Effector memory CD4-positive, alpha-beta T cell (primary cell): ENCODE results near the gene PLPP6.
A peak's percentile ranks its signal among the peaks of the same experiment; 100 is the strongest.

ENCODE experiments used
- DNase-seq, 3 donors: peaks; one replicate each; pipeline ENCODE4 v3.0.0-alpha.2; 2020
- H3K27ac ChIP-seq: 2 replicates; pipeline ENCODE4 v1.7.0; 2013; ENCODE audit warnings: mild to moderate bottlenecking, low read length, moderate library complexity; ENCODE audit not compliant: insufficient read depth, poor library complexity, severe bottlenecking
- H3K27me3 ChIP-seq: replicated peaks from 2 replicates; pipeline ENCODE4 v1.7.0; 2013; ENCODE audit warnings: mild to moderate bottlenecking, low read length; ENCODE audit not compliant: insufficient read depth, control insufficient read depth, poor library complexity, severe bottlenecking
- H3K36me3 ChIP-seq: 2 replicates; pipeline ENCODE4 v1.7.0; 2013; ENCODE audit warnings: mild to moderate bottlenecking, low read length, moderate library complexity; ENCODE audit not compliant: control insufficient read depth, insufficient read depth
- H3K4me1 ChIP-seq: 2 replicates; pipeline ENCODE4 v1.7.0; 2013; ENCODE audit warnings: low read length, mild to moderate bottlenecking; ENCODE audit not compliant: control insufficient read depth, insufficient read depth, poor library complexity, severe bottlenecking
- H3K4me3 ChIP-seq: 2 replicates; pipeline ENCODE4 v1.7.0; 2013; ENCODE audit warnings: low read length, low read depth, mild to moderate bottlenecking; ENCODE audit not compliant: insufficient read depth, poor library complexity, severe bottlenecking
- H3K9me3 ChIP-seq: 2 replicates; pipeline ENCODE4 v1.7.0; 2013; ENCODE audit warnings: mild to moderate bottlenecking, low read length, moderate library complexity; ENCODE audit not compliant: control insufficient read depth
- total RNA-seq, 3 donors: gene quantifications; one replicate each; lab custom pipeline; 2026; lab: John Stamatoyannopoulos, UW

The PLPP6 gene
- 7.5 to 15.9 (median 15.0) reads per million in 3 donors for total RNA-seq

DNA sequence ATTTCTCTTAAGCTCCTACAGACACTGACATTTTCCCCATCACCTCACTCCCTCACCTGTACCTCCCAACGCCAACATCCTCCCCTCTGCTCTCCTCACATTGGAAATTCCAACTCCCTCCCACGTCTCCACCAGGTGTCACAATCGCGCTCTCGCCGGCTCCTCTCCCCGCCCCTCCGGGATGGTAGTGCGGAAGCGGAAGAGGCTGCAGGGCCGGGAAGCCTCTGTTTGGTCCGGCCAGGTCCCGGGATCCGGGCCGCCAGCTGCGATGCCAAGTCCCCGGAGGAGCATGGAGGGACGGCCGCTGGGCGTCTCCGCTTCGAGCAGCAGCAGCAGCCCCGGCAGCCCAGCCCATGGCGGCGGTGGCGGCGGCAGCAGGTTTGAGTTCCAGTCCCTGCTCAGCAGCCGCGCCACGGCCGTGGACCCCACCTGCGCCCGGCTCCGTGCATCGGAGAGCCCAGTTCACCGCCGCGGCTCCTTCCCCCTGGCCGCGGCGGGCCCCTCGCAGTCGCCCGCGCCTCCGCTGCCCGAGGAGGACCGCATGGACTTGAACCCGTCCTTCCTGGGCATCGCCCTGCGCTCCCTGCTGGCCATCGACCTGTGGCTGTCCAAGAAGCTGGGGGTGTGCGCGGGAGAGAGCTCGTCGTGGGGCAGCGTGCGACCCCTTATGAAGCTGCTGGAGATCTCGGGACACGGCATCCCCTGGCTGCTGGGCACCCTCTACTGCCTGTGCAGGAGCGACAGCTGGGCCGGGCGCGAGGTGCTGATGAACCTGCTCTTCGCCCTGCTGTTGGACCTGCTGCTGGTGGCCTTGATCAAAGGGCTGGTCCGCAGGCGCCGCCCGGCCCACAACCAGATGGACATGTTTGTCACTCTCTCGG is at the start of gene PLPP6:
Gene PLPP6 (plus strand): TSS at position 187 of the 881 bp plus-strand sequence. CDS start 82 bp downstream, at position 269.
- Histone ChIP-seq H3K27me3 (no peaks in the 10 kb centered on the region), H3K4me3 (peak within 1 kb of the TSS; percentile 91), H3K4me1 (peaks cover 39% of the 10 kb centered on the region), H3K27ac (peak within 1 kb of the TSS; percentile 74), H3K9me3 (no peaks in the 10 kb centered on the region), H3K36me3 (no peaks in the 10 kb centered on the region)
- peak; percentile 71 to 81 (median 73) for DNase-seq

DNA sequence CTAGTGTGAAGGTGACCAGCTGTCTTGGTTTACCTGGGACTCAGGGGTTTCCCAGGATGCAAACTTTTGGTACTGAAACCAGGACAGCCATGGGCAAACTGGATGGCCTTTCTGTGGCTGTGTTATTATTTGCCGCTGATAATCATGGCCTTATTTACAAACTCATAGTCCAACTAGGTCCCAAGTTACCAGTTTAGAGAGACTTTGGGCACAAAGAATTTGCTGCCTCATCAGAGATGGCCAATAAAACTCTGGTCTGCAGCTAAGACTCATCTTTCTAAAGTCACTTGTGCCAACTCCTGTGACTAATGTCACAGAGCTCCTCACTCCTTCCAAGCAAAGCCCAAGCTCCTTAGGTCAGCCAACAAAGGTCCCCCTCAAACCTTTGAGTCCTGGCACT is 47.5 kb upstream of the PLPP6 start:
- Histone ChIP-seq H3K27ac (no peak overlapping the region), H3K36me3 (no peaks in the 10 kb centered on the region), H3K4me1 (no peaks in the 10 kb centered on the region), H3K27me3 (no peaks in the 10 kb centered on the region), H3K9me3 (no peaks in the 10 kb centered on the region), H3K4me3 (no peak overlapping the region)
- DNase-seq = no peak

DNA sequence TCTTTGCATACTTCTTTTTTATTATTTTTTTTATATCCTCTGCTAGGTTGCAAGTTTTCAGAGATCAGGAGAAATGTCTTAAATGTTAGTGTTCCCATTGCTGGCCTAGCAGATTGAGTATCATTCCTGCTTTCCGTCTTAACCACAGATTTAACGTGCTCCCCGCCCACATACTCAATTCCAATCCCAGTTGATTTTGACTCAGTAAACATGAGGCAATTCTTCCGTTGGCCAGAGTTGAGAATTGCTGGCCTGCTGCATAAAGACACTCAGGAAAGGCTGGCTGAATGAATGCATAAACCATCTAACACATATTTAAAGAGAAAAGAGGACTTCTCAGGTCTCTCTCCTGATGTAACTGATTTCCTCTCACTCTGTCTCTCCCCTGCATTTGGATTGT is 46.8 kb upstream of the PLPP6 start:
- H3K27ac ChIP-seq = no peak overlapping the region
- H3K4me3 ChIP-seq = no peak overlapping the region
- no peaks in the 10 kb centered on the region for H3K27me3 ChIP-seq
- H3K4me1 ChIP-seq = peaks cover 5% of the 10 kb centered on the region
- DNase-seq = no peak
- no peaks in the 10 kb centered on the region for H3K9me3 ChIP-seq
- no peaks in the 10 kb centered on the region for H3K36me3 ChIP-seq

DNA sequence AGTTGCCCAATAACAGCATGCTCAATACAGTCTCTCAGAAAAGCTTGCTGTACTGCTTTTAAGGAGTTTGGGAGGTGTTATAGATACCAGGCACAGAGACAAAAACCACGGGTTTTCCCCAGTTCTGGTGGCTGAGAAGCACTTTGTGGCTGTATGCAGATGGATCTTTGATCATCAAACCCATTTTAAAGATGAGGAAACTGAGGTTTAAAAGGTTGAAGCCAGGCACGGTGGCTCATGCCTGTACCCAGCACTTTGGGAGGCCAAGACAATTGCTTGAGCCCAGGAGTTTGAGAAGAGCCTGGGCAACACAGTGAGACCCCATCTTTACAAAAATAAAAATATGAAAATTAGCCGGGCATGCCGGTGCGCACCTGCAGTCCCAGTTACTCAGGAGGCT is 46.3 kb upstream of the PLPP6 start:
- H3K9me3 ChIP-seq = no peaks in the 10 kb centered on the region
- H3K27me3 ChIP-seq = no peaks in the 10 kb centered on the region
- DNase-seq = no peak
- H3K27ac ChIP-seq = no peak overlapping the region
- no peaks in the 10 kb centered on the region for H3K36me3 ChIP-seq
- H3K4me1 ChIP-seq = peaks cover 7% of the 10 kb centered on the region
- H3K4me3 ChIP-seq = no peak overlapping the region

DNA sequence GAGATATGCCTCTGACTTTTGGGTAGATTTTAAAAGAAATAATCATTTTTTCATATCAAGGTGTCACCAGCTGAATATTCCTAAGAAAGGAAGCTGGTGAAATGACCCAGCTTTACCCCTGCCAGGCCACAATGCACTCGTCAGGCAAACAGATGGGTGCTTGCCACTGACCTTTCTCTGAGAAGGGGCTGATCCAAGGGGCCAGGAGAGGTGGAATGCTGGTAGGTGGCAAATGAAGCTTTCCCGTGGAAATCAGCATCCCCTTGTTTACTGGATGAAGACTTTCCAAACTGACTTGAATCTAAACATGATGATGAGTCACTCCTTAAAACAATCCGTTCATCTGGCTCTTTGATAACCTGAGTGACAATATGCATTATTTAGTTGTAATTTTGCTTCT is 44.3 kb upstream of the PLPP6 start:
- DNase-seq = no peak
- no peak overlapping the region for H3K27ac ChIP-seq
- no peaks in the 10 kb centered on the region for H3K9me3 ChIP-seq
- no peaks in the 10 kb centered on the region for H3K27me3 ChIP-seq
- no peaks in the 10 kb centered on the region for H3K36me3 ChIP-seq
- H3K4me3 ChIP-seq = no peak overlapping the region
- peaks cover 7% of the 10 kb centered on the region for H3K4me1 ChIP-seq

DNA sequence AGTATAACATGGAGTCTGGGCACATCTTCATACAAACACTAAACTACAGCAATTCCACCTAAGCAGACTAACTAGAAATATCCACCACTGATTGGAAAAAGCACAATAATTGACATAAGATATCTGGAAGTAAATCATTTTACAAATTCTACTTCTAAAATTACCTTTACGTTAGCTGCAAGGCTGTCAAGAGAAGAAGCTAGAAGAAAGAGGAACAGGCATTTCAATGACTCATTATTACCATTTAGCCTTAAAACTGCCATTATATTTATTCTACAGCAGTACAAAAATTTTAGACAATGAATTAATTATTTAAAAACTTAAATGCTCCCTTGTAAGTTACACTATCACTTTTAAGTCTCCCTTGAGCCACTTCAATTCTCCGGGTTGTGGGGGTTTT is 43.4 kb upstream of the PLPP6 start:
- Histone ChIP-seq H3K9me3 (no peaks in the 10 kb centered on the region), H3K4me3 (no peak overlapping the region), H3K36me3 (no peaks in the 10 kb centered on the region), H3K27ac (no peak overlapping the region), H3K4me1 (peaks cover 7% of the 10 kb centered on the region), H3K27me3 (no peaks in the 10 kb centered on the region)
- DNase-seq = no peak

DNA sequence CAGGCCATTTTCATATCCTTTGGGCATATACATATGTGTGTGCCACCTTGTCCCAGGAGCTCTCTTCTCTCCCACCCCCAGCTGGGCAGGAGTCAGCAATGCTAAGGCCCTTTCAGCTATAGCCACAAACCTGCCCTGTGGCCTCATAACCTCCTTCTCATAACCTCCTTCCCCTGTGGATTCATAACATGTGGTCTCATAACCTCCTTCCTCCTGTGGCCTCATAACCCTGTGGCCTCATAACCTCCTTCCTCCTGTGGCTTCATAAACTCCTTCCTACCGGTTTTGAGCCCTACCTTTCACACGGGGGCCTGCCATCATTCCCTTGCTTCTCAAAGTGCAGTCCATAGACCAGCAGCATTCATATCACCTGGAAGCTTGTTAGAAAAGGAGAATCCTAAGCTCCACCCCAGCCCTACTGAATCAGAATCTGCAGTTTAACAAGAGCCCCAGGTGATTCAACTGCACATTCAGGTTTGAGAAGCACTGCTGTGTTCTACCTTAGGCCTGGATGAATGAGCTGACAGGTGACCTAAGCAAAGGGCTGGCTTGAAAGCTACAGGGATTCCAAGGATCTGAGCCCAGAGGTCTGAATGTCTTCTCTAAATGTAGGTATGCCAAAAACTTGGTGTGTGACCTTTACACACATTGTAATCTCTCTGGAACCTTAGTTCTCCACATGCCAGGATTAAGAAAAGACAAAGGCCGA is 41.9 kb upstream of the PLPP6 start:
- no peak for DNase-seq
- Histone ChIP-seq H3K4me1 (peaks cover 7% of the 10 kb centered on the region), H3K36me3 (no peaks in the 10 kb centered on the region), H3K4me3 (no peak overlapping the region), H3K27ac (no peak overlapping the region), H3K9me3 (no peaks in the 10 kb centered on the region), H3K27me3 (no peaks in the 10 kb centered on the region)

DNA sequence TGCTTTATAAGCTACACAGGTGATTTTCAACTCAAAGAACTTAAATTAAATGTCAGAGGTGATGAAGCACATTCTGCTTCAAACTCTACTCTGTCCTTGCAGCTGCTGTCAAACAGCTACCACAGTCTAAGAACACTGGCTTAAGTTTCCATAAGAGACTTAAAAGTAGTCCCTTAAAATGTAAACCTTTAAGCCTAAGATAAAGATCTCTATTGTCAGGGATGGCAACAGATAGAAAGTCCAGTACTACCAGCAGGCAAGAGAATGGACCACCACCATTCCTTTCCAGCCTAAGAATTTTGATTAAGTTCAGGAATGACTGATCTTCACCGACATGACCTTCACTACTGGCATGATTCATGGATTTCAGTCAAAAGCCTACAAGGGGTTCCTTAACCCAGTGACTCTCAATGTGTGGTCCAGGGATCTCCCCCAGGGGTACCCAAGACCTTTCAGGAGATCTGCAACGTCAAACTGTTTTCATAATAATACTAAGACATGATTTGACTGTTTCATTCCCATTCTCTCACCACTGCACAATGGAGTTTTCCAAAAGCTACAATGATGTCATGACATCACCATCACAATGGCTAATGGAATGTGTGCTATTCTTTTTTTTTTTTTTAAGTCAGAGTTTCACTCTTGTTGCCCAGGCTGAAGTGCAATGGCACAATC is 41.1 kb upstream of the PLPP6 start:
- Histone ChIP-seq H3K27me3 (no peaks in the 10 kb centered on the region), H3K4me3 (no peak overlapping the region), H3K9me3 (no peaks in the 10 kb centered on the region), H3K4me1 (peaks cover 7% of the 10 kb centered on the region), H3K27ac (no peak overlapping the region), H3K36me3 (no peaks in the 10 kb centered on the region)
- no peak for DNase-seq

DNA sequence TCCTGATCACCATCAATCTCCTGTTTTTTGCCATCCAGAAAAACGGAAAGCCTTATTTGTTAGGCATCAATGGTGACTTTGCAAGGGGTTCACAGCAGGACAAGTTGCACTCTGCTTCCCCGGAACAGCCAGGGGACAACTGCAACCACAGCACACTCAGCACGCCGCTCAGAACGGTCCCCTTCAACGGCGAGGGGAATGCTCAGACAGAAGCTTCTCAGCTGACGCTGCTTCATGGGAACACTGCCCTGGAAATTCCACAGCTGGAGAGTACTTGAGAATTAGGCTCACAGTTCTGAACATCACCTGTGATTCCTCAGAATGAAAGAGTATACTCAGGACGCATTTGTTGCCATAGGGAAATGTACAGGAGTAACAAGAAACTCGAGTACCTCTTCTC is 40.1 kb upstream of the PLPP6 start:
- Histone ChIP-seq H3K9me3 (no peaks in the 10 kb centered on the region), H3K4me1 (peaks cover 7% of the 10 kb centered on the region), H3K4me3 (no peak overlapping the region), H3K27ac (no peak overlapping the region), H3K36me3 (no peaks in the 10 kb centered on the region), H3K27me3 (no peaks in the 10 kb centered on the region)
- no peak for DNase-seq

DNA sequence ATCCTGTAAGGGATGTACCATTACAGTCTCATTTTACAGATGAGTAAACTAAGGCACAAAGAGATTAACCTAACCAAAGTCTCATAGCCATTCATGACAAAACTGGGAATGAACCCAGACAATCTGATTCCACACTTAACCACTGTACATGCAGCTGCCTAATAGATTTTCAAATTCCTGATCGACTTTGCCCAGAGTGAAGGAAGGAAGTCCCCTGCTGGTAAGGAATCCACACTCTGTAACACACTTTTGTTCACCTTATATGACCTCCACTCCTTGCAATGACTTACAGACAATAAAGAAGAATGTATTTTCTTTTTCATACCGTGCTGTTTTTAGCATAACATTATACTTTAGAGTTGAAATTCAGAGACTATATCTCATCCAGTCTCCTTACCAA is 31.3 kb upstream of the PLPP6 start:
- Histone ChIP-seq H3K36me3 (no peaks in the 10 kb centered on the region), H3K27me3 (no peaks in the 10 kb centered on the region), H3K27ac (no peak overlapping the region), H3K4me1 (no peaks in the 10 kb centered on the region), H3K9me3 (no peaks in the 10 kb centered on the region), H3K4me3 (no peak overlapping the region)
- no peak for DNase-seq
